GM12801 (cell line): ENCODE data around the gene MED25.

ENCODE experiments used
- TF ChIP-seq, protein P1 (sequence below): IDR thresholded peaks from one replicate; pipeline ENCODE4 v1.5.1; 2011; ENCODE audit warnings: control low read depth; ENCODE audit not compliant: insufficient read length; ENCODE audit errors: extremely low read depth

The MED25 gene

DNA sequence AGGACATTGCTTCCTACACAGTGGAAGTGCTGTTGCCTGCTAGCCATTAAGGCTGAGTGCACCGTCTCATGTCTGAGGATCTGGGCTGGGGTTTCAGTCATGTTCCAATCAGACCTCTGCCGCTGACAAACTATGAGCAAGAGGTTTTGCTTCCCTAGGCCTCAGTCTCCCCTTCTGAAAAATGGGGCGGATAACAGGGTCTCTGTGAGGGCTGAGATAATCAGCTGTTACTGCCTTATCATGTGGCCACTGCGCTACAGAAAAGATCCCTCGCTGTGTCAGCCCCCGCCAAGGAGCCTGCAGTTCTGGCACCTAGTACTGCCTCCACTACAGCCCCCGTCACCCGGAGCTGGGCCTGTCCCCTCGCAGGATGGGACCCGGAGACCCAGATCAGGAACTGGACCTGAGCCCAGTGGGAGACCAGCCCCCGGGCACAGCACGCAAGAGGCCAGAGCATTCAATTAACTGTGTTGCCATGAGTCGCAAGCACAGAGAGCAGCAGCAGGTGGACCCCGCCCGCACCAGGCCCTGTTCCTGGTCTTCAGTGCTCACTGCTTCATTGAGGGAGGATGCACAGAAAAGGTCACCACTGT, 52.3 kb downstream of the MED25 start:
- TF ChIP-seq, protein P1, sequence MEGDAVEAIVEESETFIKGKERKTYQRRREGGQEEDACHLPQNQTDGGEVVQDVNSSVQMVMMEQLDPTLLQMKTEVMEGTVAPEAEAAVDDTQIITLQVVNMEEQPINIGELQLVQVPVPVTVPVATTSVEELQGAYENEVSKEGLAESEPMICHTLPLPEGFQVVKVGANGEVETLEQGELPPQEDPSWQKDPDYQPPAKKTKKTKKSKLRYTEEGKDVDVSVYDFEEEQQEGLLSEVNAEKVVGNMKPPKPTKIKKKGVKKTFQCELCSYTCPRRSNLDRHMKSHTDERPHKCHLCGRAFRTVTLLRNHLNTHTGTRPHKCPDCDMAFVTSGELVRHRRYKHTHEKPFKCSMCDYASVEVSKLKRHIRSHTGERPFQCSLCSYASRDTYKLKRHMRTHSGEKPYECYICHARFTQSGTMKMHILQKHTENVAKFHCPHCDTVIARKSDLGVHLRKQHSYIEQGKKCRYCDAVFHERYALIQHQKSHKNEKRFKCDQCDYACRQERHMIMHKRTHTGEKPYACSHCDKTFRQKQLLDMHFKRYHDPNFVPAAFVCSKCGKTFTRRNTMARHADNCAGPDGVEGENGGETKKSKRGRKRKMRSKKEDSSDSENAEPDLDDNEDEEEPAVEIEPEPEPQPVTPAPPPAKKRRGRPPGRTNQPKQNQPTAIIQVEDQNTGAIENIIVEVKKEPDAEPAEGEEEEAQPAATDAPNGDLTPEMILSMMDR, result no peak

DNA sequence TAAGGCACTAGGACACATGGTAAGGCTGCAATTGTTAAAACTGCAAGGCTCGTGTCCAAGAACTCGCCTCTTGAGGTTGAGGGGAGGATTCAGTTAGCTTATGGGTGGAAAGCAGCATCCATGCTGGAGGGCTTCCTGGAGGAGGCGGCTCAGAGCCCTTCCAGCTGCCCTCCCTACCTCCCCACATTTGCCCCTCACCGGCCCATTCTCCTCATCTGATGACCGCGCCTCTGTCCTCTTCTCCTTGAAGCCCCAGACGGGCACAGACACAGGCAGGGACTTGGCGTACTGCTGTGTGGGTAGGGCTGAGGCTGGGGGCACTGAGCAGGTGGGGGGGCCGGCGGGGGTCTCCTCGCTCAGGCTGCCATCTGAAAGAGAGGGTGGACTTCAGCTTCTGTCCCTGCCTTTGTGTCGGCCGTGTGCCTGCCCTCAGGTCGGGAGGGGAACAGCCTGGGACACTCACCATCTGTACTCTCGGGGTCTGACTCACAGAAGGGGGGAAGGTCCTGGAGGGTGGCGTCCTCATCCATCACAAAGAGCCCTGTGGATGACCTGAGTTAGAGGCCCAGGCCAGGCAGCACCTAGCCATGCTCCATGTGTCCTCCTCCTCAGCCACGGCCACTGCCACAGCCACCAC, 53.4 kb downstream of the MED25 start:
- TF ChIP-seq, protein P1, result no peak

DNA sequence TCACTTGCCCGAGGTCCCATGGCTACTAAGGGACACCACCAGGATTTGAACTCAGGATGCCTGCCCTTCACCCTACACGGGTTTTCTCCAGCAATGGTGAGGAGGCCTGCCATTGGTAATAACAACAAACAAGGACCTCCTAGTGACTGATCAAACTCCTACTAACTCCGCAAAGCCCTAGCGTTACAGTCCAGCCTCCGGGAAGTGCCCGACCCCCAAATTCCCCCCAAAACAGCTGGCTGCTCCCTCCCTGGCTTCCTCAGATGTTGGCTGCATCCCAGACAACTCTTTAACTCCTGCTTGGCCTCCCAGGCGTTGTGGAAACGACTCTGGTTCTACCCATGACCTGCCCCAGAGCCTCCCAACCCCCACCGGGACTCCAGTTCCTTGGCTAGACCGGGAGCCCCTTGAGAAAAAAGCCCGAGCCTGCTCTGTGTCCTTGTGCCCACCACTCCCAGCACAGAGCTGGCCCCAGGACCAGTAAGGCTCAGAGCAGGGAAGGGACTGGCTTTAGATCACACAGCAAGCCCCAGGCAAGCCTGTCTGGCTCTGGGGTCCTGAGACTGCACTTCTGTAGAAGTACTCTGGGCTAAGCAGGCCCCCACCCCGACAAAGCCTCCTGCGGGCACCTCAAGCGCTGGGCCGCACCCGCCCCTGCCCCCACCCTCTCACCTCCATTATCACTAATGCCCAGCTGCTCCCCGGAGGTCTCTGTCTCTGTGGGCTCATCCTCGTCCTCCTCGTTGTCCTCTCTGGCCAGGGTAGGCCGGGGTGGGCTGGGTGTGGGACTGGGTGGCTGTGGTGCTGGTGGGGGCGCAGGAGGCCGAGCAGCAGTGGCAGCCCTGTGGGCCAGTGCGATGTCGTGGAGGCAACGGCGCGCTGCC, 54.4 kb downstream of the MED25 start:
- TF ChIP-seq, protein P1, result no peak

DNA sequence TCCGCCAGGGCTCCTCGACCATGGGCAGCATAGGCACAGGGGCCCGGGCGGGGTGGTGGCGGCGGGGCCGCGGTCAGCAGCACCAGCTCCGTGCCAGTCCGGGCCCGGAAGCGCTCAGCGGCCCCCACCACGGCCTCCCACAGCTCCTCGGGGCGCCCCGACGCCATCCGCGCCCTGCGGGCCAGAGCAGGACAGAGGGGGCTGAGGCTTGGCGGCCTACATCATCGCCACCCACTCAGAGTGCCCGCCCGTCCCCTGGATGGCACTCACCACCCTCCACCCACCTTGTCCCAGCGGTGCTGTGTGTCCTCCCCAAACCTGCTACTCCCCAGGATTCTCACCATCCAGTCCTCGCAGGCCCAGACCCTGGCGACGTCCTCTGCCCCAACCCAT, 55.0 kb downstream of the MED25 start:
- TF ChIP-seq, protein P1, result no peak

DNA sequence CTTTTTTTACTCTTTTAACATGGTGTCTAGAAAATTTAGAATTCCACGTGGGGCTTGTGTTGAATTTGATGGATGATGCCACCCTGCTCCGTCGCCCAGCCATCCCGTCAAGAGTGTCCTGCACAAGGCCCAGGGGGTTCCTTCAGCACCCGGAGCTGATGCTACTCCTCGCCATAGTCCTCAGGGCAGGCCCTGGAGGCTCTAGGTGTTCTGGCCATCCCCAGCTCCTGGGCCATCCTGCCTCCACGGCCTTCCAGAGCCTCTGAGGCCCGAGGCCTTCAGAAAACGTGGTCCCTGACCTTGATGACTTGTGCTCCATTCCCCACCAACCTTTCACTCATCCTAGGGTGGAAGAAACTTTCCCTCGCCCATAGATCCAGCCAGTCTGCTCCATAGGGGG, 55.7 kb downstream of the MED25 start:
- TF ChIP-seq, protein P1, result no peak

DNA sequence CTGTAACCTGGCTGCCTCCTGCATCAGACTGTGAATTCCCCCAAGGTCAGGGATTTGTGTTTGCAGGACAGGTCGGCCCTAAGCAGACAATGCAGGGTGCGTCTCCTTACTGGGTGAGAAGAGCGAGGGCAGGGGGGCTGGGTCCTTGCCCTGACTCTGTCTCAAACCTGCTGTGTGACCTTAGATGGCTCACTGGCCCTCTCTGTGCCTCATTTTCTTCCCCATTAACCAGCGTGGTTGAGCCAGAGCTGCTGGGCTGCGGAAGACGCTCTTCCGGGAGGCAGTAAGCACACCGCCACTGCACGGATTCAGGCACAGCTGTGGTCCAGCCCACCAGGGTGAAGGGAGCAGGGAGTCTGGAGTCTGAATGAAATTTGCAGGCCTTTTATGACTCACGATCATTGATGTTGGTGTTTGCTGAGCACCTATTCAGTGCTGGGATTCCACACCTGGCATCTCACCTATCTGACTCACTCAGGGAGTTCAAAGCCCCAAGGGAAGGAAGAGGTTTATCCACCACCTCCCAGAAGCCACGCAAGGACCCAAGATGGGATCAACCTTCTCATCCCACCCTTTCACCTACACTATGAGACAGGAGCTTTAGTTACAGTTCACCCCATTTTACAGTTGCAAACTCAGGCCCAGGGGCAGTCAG, 56.5 kb downstream of the MED25 start:
- TF ChIP-seq, protein P1, result no peak

DNA sequence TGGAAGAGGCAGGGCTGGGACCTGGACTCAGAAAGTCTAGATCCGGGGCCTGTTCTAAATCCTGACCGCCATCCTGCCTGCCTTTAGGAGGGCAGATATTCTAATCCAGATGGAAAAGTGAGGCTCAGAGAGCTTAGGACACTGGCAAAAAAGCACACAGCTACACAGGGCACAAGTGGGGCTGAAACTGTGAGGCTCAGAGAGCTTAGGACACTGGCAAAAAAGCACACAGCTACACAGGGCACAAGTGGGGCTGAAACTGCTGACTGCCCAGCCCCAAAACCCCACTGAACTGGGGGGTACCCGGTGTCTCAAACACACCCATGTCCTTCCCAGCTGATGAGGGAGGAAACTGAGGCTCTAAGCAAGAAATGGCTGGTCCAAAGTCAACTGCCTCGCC, 57.1 kb downstream of the MED25 start:
- TF ChIP-seq, protein P1, result no peak
